HepG2 (cell line): Measurements from ENCODE around the gene S100A16. TPM values are rescaled to one million over a fixed set of nuclear protein-coding genes. Genes with fewer than 3 reads are reported as not detected.

Experiments used
- ATAC-seq: fragments of 200-7000 bp; cut with Tn5 transposase; 3 replicates; pipeline ENCODE4 v1.9.1; 2020; ENCODE audit warnings: mild to moderate bottlenecking, moderate library complexity
- BruUV-seq: library from RNA; stranded (reverse); fragments of 400-500 nt; replicated peaks from 2 replicates; lab custom pipeline; 2021; lab: Mats Ljungman, UMichigan
- CTCF ChIA-PET: fragments of 300-600 bp; formaldehyde crosslinking; extraction: SDS; loops from one replicate; lab custom pipeline; 2021; ENCODE audit warnings: low total read pairs, inconsistent platforms, low intra/inter-chr PET ratio; lab: Yijun Ruan, JAX
- POLR2A ChIA-PET: fragments of 350-600 bp; sonication (Branson Sonifier 250); formaldehyde crosslinking; loops from one replicate; lab custom pipeline; 2020; ENCODE audit warnings: antibody characterized with exemption, inconsistent platforms; lab: Yijun Ruan, JAX
- DNase-seq: peaks from one replicate; pipeline ENCODE4 v3.0.0-alpha.2; 2015; ENCODE audit warnings: low spot score
- FAIRE-seq: peaks from 3 replicates; lab custom pipeline; 2011; peaks lifted over from hg19 to GRCh38; lab: Jason Lieb, UNC
- H2AFZ ChIP-seq: one replicate; pipeline ENCODE4 v1.6.1; 2011; ENCODE audit warnings: low read length, inconsistent platforms
- H3K27ac ChIP-seq: fragments of 300-600 bp; 3 replicates; pipeline ENCODE4 v1.8.0; 2011; ENCODE audit warnings: mixed run types, mild to moderate bottlenecking, mixed read lengths, low read length, inconsistent platforms; ENCODE audit not compliant: insufficient read depth; ENCODE audit errors: extremely low read length
- H3K27me3 ChIP-seq, 2 experiments: fragments of 200-600 bp in 1 of 2; 2 replicates in 1 of 2; 3 replicates in 1 of 2; pipeline versions ENCODE4 v1.6.0 to v1.8.0; 2011; ENCODE audit warnings: low read length in 2 of 2, mild to moderate bottlenecking in 2 of 2, moderate library complexity in 2 of 2, inconsistent platforms in 1 of 2; ENCODE audit not compliant: insufficient read depth in 2 of 2, control insufficient read depth in 1 of 2
- H3K36me3 ChIP-seq, 2 experiments: fragments of 200-600 bp in 1 of 2; replicated peaks in 1 of 2; 2 replicates in 1 of 2; 3 replicates in 1 of 2; pipeline versions ENCODE4 v1.5.1 to v1.8.0; 2011; ENCODE audit warnings: low read length in 2 of 2, inconsistent platforms in 1 of 2; ENCODE audit not compliant: insufficient read depth in 2 of 2, control insufficient read depth in 1 of 2
- H3K4me1 ChIP-seq: 2 replicates; pipeline ENCODE4 v1.5.1; 2012; ENCODE audit warnings: low read length, inconsistent platforms; ENCODE audit not compliant: insufficient read depth
- H3K4me2 ChIP-seq: 2 replicates; pipeline ENCODE4 v1.6.0; 2011; ENCODE audit warnings: low read depth, low read length, inconsistent platforms
- H3K4me3 ChIP-seq, 3 experiments: fragments of 200-600 bp in 1 of 3; sonication (generic), shearing (Covaris generic) in 1 of 3; replicated peaks in 1 of 3; 2 replicates each; pipeline ENCODE4 v1.5.1; 2011 to 2016; ENCODE audit warnings: low read length in 3 of 3, inconsistent platforms in 2 of 3, low read depth in 2 of 3, mild to moderate bottlenecking in 2 of 3, control low read depth in 1 of 3, mixed read lengths in 1 of 3; ENCODE audit not compliant: insufficient read depth in 1 of 3
- H3K79me2 ChIP-seq: one replicate; pipeline ENCODE4 v1.6.1; 2011; ENCODE audit warnings: low read length, inconsistent platforms; ENCODE audit not compliant: insufficient read depth
- H3K9ac ChIP-seq: 2 replicates; pipeline ENCODE4 v1.6.0; 2011; ENCODE audit warnings: mild to moderate bottlenecking, low read depth, low read length, inconsistent platforms; ENCODE audit not compliant: insufficient read depth
- H3K9me3 ChIP-seq: 2 replicates; pipeline ENCODE4 v1.5.1; 2012; ENCODE audit warnings: mild to moderate bottlenecking, low read length
- H4K20me1 ChIP-seq: 2 replicates; pipeline ENCODE4 v1.6.0; 2011; ENCODE audit warnings: inconsistent platforms, mild to moderate bottlenecking, low read length, moderate library complexity; ENCODE audit not compliant: insufficient read depth
- ARID4A ChIP-seq: sonication (generic); formaldehyde crosslinking; IDR thresholded peaks from 2 replicates; pipeline ENCODE4 v1.5.0; 2020; ENCODE audit warnings: mild to moderate bottlenecking, missing genetic modification reagents, borderline replicate concordance
- BRCA1 ChIP-seq: sonication (generic); formaldehyde crosslinking; IDR thresholded peaks from 2 replicates; pipeline ENCODE4 v1.4.0; 2020; ENCODE audit warnings: missing genetic modification reagents
- CREBL2 ChIP-seq: sonication (generic); formaldehyde crosslinking; IDR thresholded peaks from 2 replicates; pipeline ENCODE4 v1.8.1; 2023; ENCODE audit warnings: missing genetic modification reagents, mild to moderate bottlenecking, borderline replicate concordance
- E2F2 ChIP-seq: sonication (generic); formaldehyde crosslinking; IDR thresholded peaks from 2 replicates; pipeline ENCODE4 v1.4.0; 2020; ENCODE audit warnings: missing genetic modification reagents, borderline replicate concordance
- HBP1 ChIP-seq: IDR thresholded peaks from 2 replicates; pipeline ENCODE4 v1.6.1; 2016; ENCODE audit warnings: low read depth, control low read depth
- KDM2A ChIP-seq: sonication (generic); formaldehyde crosslinking; IDR thresholded peaks from 2 replicates; pipeline ENCODE4 v1.4.0; 2020; ENCODE audit warnings: low read depth, missing genetic modification reagents, borderline replicate concordance
- NCOA1 ChIP-seq: sonication (generic); formaldehyde crosslinking; IDR thresholded peaks from 2 replicates; pipeline ENCODE4 v1.9.0; 2021; ENCODE audit warnings: missing genetic modification reagents
- NPAS2 ChIP-seq: sonication (generic); formaldehyde crosslinking; IDR thresholded peaks from 2 replicates; pipeline ENCODE4 v1.8.0; 2022; ENCODE audit warnings: mild to moderate bottlenecking, missing genetic modification reagents, borderline replicate concordance
- SCMH1 ChIP-seq: sonication (generic); formaldehyde crosslinking; IDR thresholded peaks from 2 replicates; pipeline ENCODE4 v1.9.0; 2021; ENCODE audit warnings: missing genetic modification reagents, mild to moderate bottlenecking, borderline replicate concordance
- TEAD3 ChIP-seq: optimal IDR thresholded peaks from 2 replicates; pipeline ENCODE3; 2016; ENCODE audit warnings: borderline replicate concordance
- ZNF570 ChIP-seq: sonication (generic); formaldehyde crosslinking; IDR thresholded peaks from 2 replicates; pipeline ENCODE4 v1.4.0; 2020; ENCODE audit warnings: mild to moderate bottlenecking, missing genetic modification reagents, borderline replicate concordance
- ZNF773 ChIP-seq: sonication (generic); formaldehyde crosslinking; IDR thresholded peaks from 2 replicates; pipeline ENCODE4 v1.4.0; 2020; ENCODE audit warnings: missing genetic modification reagents, borderline replicate concordance
- WGBS: methylation state at CpG from one replicate; pipeline ENCODE4 v1.1.6; 2017; ENCODE audit warnings: low lambda C conversion rate; 5-methylcytosine and 5-hydroxymethylcytosine counted together
- in situ Hi-C: cut with HindIII; loops from 2 replicates; pipeline ENCODE4 v1.10.0; 2017; ENCODE audit warnings: low pct_unique_long_range_greater_than_20kb; ENCODE audit not compliant: extremely low pct_ligation_motif_present
- intact Hi-C: fragments of 100-400 bp; cut with micrococcal nuclease; formaldehyde crosslinking; loops from one replicate; pipeline ENCODE4 v1.10.0; 2022; ENCODE audit not compliant: unreplicated experiment
- polyA plus RNA-seq, 8 experiments: library from polyadenylated mRNA; depleted of rRNA in 3 of 8; stranded (reverse) in 7 of 8; unstranded in 1 of 8; fragments of >200 nt; fragmentation: Illumina TruSeq in 4 of 8; extraction: Trizol in 4 of 8; gene quantifications; 2 replicates each; pipeline versions ENCODE4 v1.2.1 to v1.2.3, GENCODE V29; 2011 to 2016; ENCODE audit warnings: low read depth in 4 of 8, missing spikeins in 1 of 8, mixed read lengths in 1 of 8; ENCODE audit not compliant: insufficient read depth in 1 of 8
- total RNA-seq, 5 experiments: library from RNA; depleted of rRNA; stranded (reverse); fragments of >200 nt; fragmentation: Illumina TruSeq; extraction: Trizol; gene quantifications; 2 replicates each; pipeline ENCODE4 v1.2.3, GENCODE V29; 2016; ENCODE audit warnings: low read depth in 1 of 5

The S100A16 gene
- total and polyA plus RNA-seq, 2 of the 13 experiments (the other 11 are each of a cell fraction or from before 2014, with no cell fraction given) = 46.0 to 195 TPM

- Histone ChIP-seq H4K20me1 (no peaks in the 10 kb centered on the region), H3K9ac (peak overlapping the region; percentile 48), H3K4me2 (peak overlapping the region; percentile 66), H3K36me3 (no peaks in the 10 kb centered on the region), H3K9me3 (no peaks in the 10 kb centered on the region), H2AFZ (peak overlapping the region; percentile 34), H3K27ac (peak overlapping the region; percentile 35), H3K4me3 (peak overlapping the region in 1 of 3 experiments; percentile 48; a peak in 2 of 6 replicates), H3K79me2 (no peaks in the 10 kb centered on the region), H3K27me3 (no peaks in the 10 kb centered on the region), H3K4me1 (peaks cover 54% of the 10 kb centered on the region)
- POLR2A ChIA-PET = interaction anchor here (0.6 to 3.1 kb wide), 18 partner anchors 9 to 161 kb away, joined by 3 to 49 read pairs (median 4); partner anchors contain the start of genes CHTOP, ILF2, INTS3 and S100A13
- peak; percentile 48 for FAIRE-seq
- in situ Hi-C loops = loop anchor here (5.0 kb wide), 2 partner anchors 34 to 59 kb away; no protein-coding TSS in a partner anchor
- BruUV-seq = TSS peak; percentile 91
- peak; percentile 82 for ATAC-seq
- CTCF ChIA-PET = interaction anchor here (1.0 to 3.5 kb wide), 2 partner anchors 34 to 56 kb away, joined by 3 to 42 read pairs; no protein-coding TSS in a partner anchor
- peak; percentile 89 for DNase-seq
- intact Hi-C loops = no loop called here
- 34% methylated on average over 14 of the region's 16 CpGs for WGBS
- TF ChIP-seq ZNF773 (CRISPR knock-in tag) (no peak), CREBL2 (CRISPR knock-in tag) (no peak), TEAD3 (CRISPR knock-in tag) (peak; percentile 83), E2F2 (CRISPR knock-in tag) (no peak), ZNF570 (CRISPR knock-in tag) (no peak), BRCA1 (no peak), ARID4A (CRISPR knock-in tag) (no peak), KDM2A (peak; percentile 24; the same call in 1 of the 2 replicates), HBP1 (no peak), NCOA1 (CRISPR knock-in tag) (no peak), NPAS2 (CRISPR knock-in tag) (no peak), SCMH1 (CRISPR knock-in tag) (no peak)
Observed at GRCh38 chr1:153566414-153567371, 46.2 kb downstream of the S100A16 start.
